ENCODE data around the gene CAMKMT. TPM values are rescaled to one million over a fixed set of nuclear protein-coding genes. Genes with fewer than 3 reads are reported as not detected.

Gene CAMKMT
- total RNA-seq, 1 experiment from 2014 or later, result 12.5 TPM

GRCh38 chr2:44462934-44463849, 101.4 kb downstream of the CAMKMT start:
- ChIA-PET POLR2A (ENCODE audit: low non-redundant PET) (interaction anchor here (0.6 kb wide), 1 partner anchor 996 kb away, joined by 10 read pairs; no protein-coding TSS in a partner anchor), CTCF (no interaction called here)
- intact Hi-C loops (cut with micrococcal nuclease; ENCODE audit: unreplicated experiment), result no loop called here
- H3K9me3 ChIP-seq (ENCODE audit: low read depth, low read length, poor library complexity, severe bottlenecking), result peaks cover 16% of the 10 kb centered on the region
- TF ChIP-seq, protein P1, sequence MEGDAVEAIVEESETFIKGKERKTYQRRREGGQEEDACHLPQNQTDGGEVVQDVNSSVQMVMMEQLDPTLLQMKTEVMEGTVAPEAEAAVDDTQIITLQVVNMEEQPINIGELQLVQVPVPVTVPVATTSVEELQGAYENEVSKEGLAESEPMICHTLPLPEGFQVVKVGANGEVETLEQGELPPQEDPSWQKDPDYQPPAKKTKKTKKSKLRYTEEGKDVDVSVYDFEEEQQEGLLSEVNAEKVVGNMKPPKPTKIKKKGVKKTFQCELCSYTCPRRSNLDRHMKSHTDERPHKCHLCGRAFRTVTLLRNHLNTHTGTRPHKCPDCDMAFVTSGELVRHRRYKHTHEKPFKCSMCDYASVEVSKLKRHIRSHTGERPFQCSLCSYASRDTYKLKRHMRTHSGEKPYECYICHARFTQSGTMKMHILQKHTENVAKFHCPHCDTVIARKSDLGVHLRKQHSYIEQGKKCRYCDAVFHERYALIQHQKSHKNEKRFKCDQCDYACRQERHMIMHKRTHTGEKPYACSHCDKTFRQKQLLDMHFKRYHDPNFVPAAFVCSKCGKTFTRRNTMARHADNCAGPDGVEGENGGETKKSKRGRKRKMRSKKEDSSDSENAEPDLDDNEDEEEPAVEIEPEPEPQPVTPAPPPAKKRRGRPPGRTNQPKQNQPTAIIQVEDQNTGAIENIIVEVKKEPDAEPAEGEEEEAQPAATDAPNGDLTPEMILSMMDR (conservative IDR thresholded peaks at IDR 0.05; ENCODE audit: low read depth, low read length), result no peak
- no peak for TF ChIP-seq EZH2 (IDR thresholded peaks at IDR 0.05; ENCODE audit: borderline replicate concordance, low read depth, low read length, poor library complexity, severe bottlenecking)
- no peaks in the 10 kb centered on the region for H3K4me1 ChIP-seq (ENCODE audit: insufficient read depth, low read length, poor library complexity, severe bottlenecking)
- no peak overlapping the region for H3K4me3 ChIP-seq (ENCODE audit: low read depth, low read length, poor library complexity, severe bottlenecking)
- no peak for DNase-seq (ENCODE audit: low spot score)
- no peaks in the 10 kb centered on the region for H3K27me3 ChIP-seq (replicated peaks; ENCODE audit: insufficient read depth, low read depth, low read length, poor library complexity)
- H3K36me3 ChIP-seq (ENCODE audit: insufficient read depth, low read length, poor library complexity, severe bottlenecking), result no peaks in the 10 kb centered on the region
- BruUV-seq (replicated peaks), result no TSS peak
- H3K27ac ChIP-seq (ENCODE audit: low read depth, low read length, poor library complexity, severe bottlenecking), result no peak overlapping the region

GRCh38 chr2:44464437-44464836, 102.7 kb downstream of the CAMKMT start:
- DNase-seq (ENCODE audit: low spot score), result no peak
- ChIA-PET POLR2A (ENCODE audit: low non-redundant PET) (no interaction called here), CTCF (no interaction called here)
- Histone ChIP-seq H3K27ac (ENCODE audit: low read depth, low read length, poor library complexity, severe bottlenecking) (no peak overlapping the region), H3K4me1 (ENCODE audit: insufficient read depth, low read length, poor library complexity, severe bottlenecking) (no peaks in the 10 kb centered on the region), H3K36me3 (ENCODE audit: insufficient read depth, low read length, poor library complexity, severe bottlenecking) (no peaks in the 10 kb centered on the region), H3K4me3 (ENCODE audit: low read depth, low read length, poor library complexity, severe bottlenecking) (no peak overlapping the region), H3K9me3 (ENCODE audit: low read depth, low read length, poor library complexity, severe bottlenecking) (peaks cover 16% of the 10 kb centered on the region), H3K27me3 (replicated peaks; ENCODE audit: insufficient read depth, low read depth, low read length, poor library complexity) (no peaks in the 10 kb centered on the region)
- TF ChIP-seq, protein P1 (conservative IDR thresholded peaks at IDR 0.05; ENCODE audit: low read depth, low read length), result no peak
- no peak for TF ChIP-seq EZH2 (IDR thresholded peaks at IDR 0.05; ENCODE audit: borderline replicate concordance, low read depth, low read length, poor library complexity, severe bottlenecking)
- intact Hi-C loops (cut with micrococcal nuclease; ENCODE audit: unreplicated experiment), result no loop called here
- no TSS peak for BruUV-seq (replicated peaks)

- BruUV-seq (replicated peaks), result no TSS peak
- intact Hi-C loops (cut with micrococcal nuclease; ENCODE audit: unreplicated experiment), result loop anchor here (10.0 kb wide), 1 partner anchor 595 kb away; no protein-coding TSS in a partner anchor
- no peaks in the 10 kb centered on the region for H3K27me3 ChIP-seq (replicated peaks; ENCODE audit: insufficient read depth, low read depth, low read length, poor library complexity)
- H3K9me3 ChIP-seq (ENCODE audit: low read depth, low read length, poor library complexity, severe bottlenecking), result peaks cover 6% of the 10 kb centered on the region
- TF ChIP-seq, protein P1 (conservative IDR thresholded peaks at IDR 0.05; ENCODE audit: low read depth, low read length), result no peak
- TF ChIP-seq EZH2 (IDR thresholded peaks at IDR 0.05; ENCODE audit: borderline replicate concordance, low read depth, low read length, poor library complexity, severe bottlenecking), result no peak
- no peaks in the 10 kb centered on the region for H3K4me1 ChIP-seq (ENCODE audit: insufficient read depth, low read length, poor library complexity, severe bottlenecking)
- no peaks in the 10 kb centered on the region for H3K36me3 ChIP-seq (ENCODE audit: insufficient read depth, low read length, poor library complexity, severe bottlenecking)
- H3K4me3 ChIP-seq (ENCODE audit: low read depth, low read length, poor library complexity, severe bottlenecking), result no peak overlapping the region
- no peak overlapping the region for H3K27ac ChIP-seq (ENCODE audit: low read depth, low read length, poor library complexity, severe bottlenecking)
- DNase-seq (ENCODE audit: low spot score), result no peak
- CTCF ChIA-PET, result interaction anchor here (0.6 kb wide), 1 partner anchor 494 kb away, joined by 4 read pairs; no protein-coding TSS in a partner anchor
- POLR2A ChIA-PET (ENCODE audit: low non-redundant PET), result no interaction called here
These were observed 108.4 kb downstream of the CAMKMT start for GRCh38 chr2:44470151-44470550.
